HCT116 (cell line): ENCODE results near the gene CDIP1. TPM values are rescaled to one million over a fixed set of nuclear protein-coding genes. Genes with fewer than 3 reads are reported as not detected.
A peak's percentile ranks its signal among the peaks of the same experiment; 100 is the strongest.
"Not testable (repeated sequence)": the region's sequence is repeated elsewhere in the genome, so short reads cannot be mapped to it uniquely, and the experiment has no call there.

Experiments used
- ATAC-seq: fragments of 200-7000 bp; cut with Tn5 transposase; 2 replicates; pipeline ENCODE4 v1.9.1; 2020; ENCODE audit warnings: mild to moderate bottlenecking, moderate library complexity
- BruUV-seq: library from RNA; stranded (reverse); fragments of 400-500 nt; replicated peaks from 2 replicates; lab custom pipeline; 2021; lab: Mats Ljungman, UMichigan
- CTCF ChIA-PET: fragments of 300-600 bp; sonication (Branson Sonifier 250); formaldehyde crosslinking; loops from one replicate; lab custom pipeline; 2021; ENCODE audit warnings: antibody characterized with exemption; lab: Charles Lee
- POLR2A ChIA-PET: fragments of 300-600, 350-600 bp; sonication (Branson Sonifier 250); formaldehyde crosslinking; loops from one replicate; lab custom pipeline; 2021; ENCODE audit warnings: antibody characterized with exemption; lab: Charles Lee
- RAD21 ChIA-PET, 2 experiments: fragments of 300-600 bp; sonication (Branson Sonifier 250); formaldehyde crosslinking; loops; one replicate each; lab custom pipeline; 2023; ENCODE audit warnings: low total read pairs in 2 of 2; ENCODE audit not compliant: uncharacterized antibody in 2 of 2, unreplicated experiment in 2 of 2, low non-redundant PET in 1 of 2; lab: Charles Lee
- DNase-seq: peaks from one replicate; pipeline ENCODE4 v3.0.0-alpha.2; 2010; ENCODE audit warnings: low read depth, low spot score
- H2AFZ ChIP-seq: fragments of 200-600 bp; shearing (Covaris generic), sonication (generic); 2 replicates; pipeline ENCODE4 v1.6.1; 2017; ENCODE audit warnings: low read depth, mixed run types, mixed read lengths, antibody characterized with exemption, low read length; ENCODE audit not compliant: poor library complexity, severe bottlenecking
- H3K27ac ChIP-seq: 2 replicates; pipeline ENCODE4 v1.5.1; 2012; ENCODE audit warnings: low read depth, low read length
- H3K27me3 ChIP-seq: fragments of 200-600 bp; sonication (generic); 2 replicates; pipeline ENCODE4 v1.6.1; 2016; ENCODE audit warnings: mixed run types, low read length, mixed read lengths; ENCODE audit not compliant: insufficient read depth
- H3K36me3 ChIP-seq, 2 experiments: fragments of 200-500 bp in 1 of 2; fragments of 200-600 bp in 1 of 2; sonication (Bioruptor generic) in 1 of 2; sonication (generic) in 1 of 2; 2 replicates each; pipeline versions ENCODE4 v1.5.1 to v1.6.1; 2014 to 2016; ENCODE audit warnings: low read length in 2 of 2, inconsistent platforms in 1 of 2, mixed read lengths in 1 of 2, mixed run types in 1 of 2; ENCODE audit not compliant: insufficient read depth in 2 of 2, control insufficient read depth in 1 of 2
- H3K4me1 ChIP-seq, 2 experiments: fragments of 200-600 bp in 1 of 2; sonication (generic) in 1 of 2; 2 replicates each; pipeline versions ENCODE4 v1.5.1 to v1.6.1; 2012 to 2017; ENCODE audit warnings: low read length in 2 of 2, inconsistent platforms in 1 of 2, mild to moderate bottlenecking in 1 of 2, mixed read lengths in 1 of 2, mixed run types in 1 of 2, moderate library complexity in 1 of 2; ENCODE audit not compliant: insufficient read depth in 2 of 2, control insufficient read depth in 1 of 2
- H3K4me2 ChIP-seq: fragments of 200-600 bp; sonication (generic); 2 replicates; pipeline ENCODE4 v1.6.1; 2017; ENCODE audit warnings: mixed run types, low read length, mixed read lengths
- H3K4me3 ChIP-seq, 2 experiments: fragments of 200-600 bp in 1 of 2; sonication (generic) in 1 of 2; replicated peaks in 1 of 2; 2 replicates each; pipeline ENCODE4 v1.5.1; 2011 to 2016; ENCODE audit warnings: low read length in 2 of 2, control low read depth in 1 of 2, low read depth in 1 of 2, mild to moderate bottlenecking in 1 of 2, mixed read lengths in 1 of 2, mixed run types in 1 of 2
- H3K79me2 ChIP-seq: fragments of 200-600 bp; sonication (generic); 2 replicates; pipeline ENCODE4 v1.6.1; 2017; ENCODE audit warnings: mild to moderate bottlenecking, mixed run types, low read length, moderate library complexity, mixed read lengths; ENCODE audit not compliant: insufficient read depth
- H3K9ac ChIP-seq: fragments of 200-600 bp; sonication (generic); 2 replicates; pipeline ENCODE4 v1.6.1; 2016; ENCODE audit warnings: low read length, mixed read lengths
- H3K9me2 ChIP-seq: fragments of 200-600 bp; sonication (generic), shearing (Covaris generic); 2 replicates; pipeline ENCODE4 v1.6.1; 2017; ENCODE audit warnings: mixed run types, mild to moderate bottlenecking, moderate library complexity; ENCODE audit not compliant: insufficient read depth
- H3K9me3 ChIP-seq, 2 experiments: fragments of 200-500 bp in 1 of 2; fragments of 200-600 bp in 1 of 2; sonication (Bioruptor generic) in 1 of 2; sonication (generic) in 1 of 2; 2 replicates each; pipeline ENCODE4 v1.6.1; 2014 to 2017; ENCODE audit warnings: low read length in 2 of 2, mixed read lengths in 2 of 2, inconsistent platforms in 1 of 2, low read depth in 1 of 2, mild to moderate bottlenecking in 1 of 2, mixed run types in 1 of 2, moderate library complexity in 1 of 2; ENCODE audit not compliant: control insufficient read depth in 1 of 2, insufficient read depth in 1 of 2
- H4K20me1 ChIP-seq: fragments of 200-600 bp; sonication (generic), shearing (Covaris generic); 2 replicates; pipeline ENCODE4 v1.6.1; 2017; ENCODE audit warnings: mixed run types, mild to moderate bottlenecking, moderate library complexity; ENCODE audit not compliant: insufficient read depth
- EZH2phosphoT487 ChIP-seq: fragments of 200-600 bp; IDR thresholded peaks from 2 replicates; pipeline ENCODE4 v1.6.1; 2018; ENCODE audit warnings: antibody characterized with exemption, borderline replicate concordance
- JUND ChIP-seq: IDR thresholded peaks from 2 replicates; pipeline ENCODE4 v1.6.1; 2012
- intact Hi-C: fragments of 100-400 bp; cut with micrococcal nuclease; formaldehyde crosslinking; loops from 2 replicates; pipeline ENCODE4 v1.10.0; 2022
- total RNA-seq: library from RNA; stranded (reverse); gene quantifications from one replicate; pipeline ENCODE4 v1.2.1, GENCODE V29; 2021; ENCODE audit not compliant: unreplicated experiment
- TF ChIP-seq, protein P1 (sequence below): IDR thresholded peaks from 2 replicates; pipeline ENCODE4 v1.6.1; 2011; ENCODE audit warnings: mild to moderate bottlenecking, low read length, moderate library complexity; ENCODE audit not compliant: insufficient replicate concordance; ENCODE audit errors: extremely low read depth

The CDIP1 gene
- total RNA-seq, 1 experiment from 2014 or later = 7.2 TPM

- Histone ChIP-seq H3K4me1 (no peaks in the 10 kb centered on the region), H3K27me3 (no peaks in the 10 kb centered on the region), H3K27ac (no peak overlapping the region), H3K9ac (no peak overlapping the region), H4K20me1 (no peaks in the 10 kb centered on the region), H3K36me3 (no peaks in the 10 kb centered on the region), H3K4me2 (no peak overlapping the region), H3K79me2 (no peaks in the 10 kb centered on the region), H2AFZ (no peak overlapping the region), H3K9me2 (no peaks in the 10 kb centered on the region), H3K9me3 (no peaks in the 10 kb centered on the region), H3K4me3 (no peak overlapping the region)
- intact Hi-C loops = no loop called here
- ATAC-seq (0 out of 2 replicates have a peak, but pooled peaks have one; percentile 25), DNase-seq (no peak)
- TF ChIP-seq JUND = no peak
- TF ChIP-seq, protein P1, sequence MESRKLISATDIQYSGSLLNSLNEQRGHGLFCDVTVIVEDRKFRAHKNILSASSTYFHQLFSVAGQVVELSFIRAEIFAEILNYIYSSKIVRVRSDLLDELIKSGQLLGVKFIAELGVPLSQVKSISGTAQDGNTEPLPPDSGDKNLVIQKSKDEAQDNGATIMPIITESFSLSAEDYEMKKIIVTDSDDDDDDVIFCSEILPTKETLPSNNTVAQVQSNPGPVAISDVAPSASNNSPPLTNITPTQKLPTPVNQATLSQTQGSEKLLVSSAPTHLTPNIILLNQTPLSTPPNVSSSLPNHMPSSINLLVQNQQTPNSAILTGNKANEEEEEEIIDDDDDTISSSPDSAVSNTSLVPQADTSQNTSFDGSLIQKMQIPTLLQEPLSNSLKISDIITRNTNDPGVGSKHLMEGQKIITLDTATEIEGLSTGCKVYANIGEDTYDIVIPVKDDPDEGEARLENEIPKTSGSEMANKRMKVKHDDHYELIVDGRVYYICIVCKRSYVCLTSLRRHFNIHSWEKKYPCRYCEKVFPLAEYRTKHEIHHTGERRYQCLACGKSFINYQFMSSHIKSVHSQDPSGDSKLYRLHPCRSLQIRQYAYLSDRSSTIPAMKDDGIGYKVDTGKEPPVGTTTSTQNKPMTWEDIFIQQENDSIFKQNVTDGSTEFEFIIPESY = no peak
- TF ChIP-seq EZH2phosphoT487 = no peak
- ChIA-PET RAD21 (no interaction called here), POLR2A (no interaction called here), CTCF (interaction anchor here (1.1 to 1.3 kb wide), 2 partner anchors 11 to 26 kb away, joined by 4 to 6 read pairs; no protein-coding TSS in a partner anchor)
- no TSS peak for BruUV-seq
Observed at GRCh38 chr16:4574919-4575705, 36.5 kb upstream of the CDIP1 start.

DNA sequence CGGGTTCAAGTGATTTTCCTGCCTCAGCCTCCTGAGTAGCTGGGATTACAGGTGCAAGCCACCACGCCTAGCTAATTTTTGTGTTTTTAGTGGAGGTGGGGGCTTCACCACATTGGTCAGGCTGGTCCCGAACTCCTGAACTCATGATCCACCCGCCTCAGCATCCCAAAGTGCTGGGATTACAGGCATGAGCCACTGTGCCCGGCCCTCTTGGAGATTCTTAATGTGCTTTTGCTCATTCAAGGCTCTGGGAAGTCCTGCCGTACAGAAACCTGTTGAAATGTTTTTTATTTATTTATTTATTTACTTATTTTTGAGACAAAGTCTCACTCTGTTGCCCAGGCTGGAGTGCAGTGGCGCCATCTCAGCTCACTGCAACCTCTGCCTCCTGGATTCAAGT is 35.4 kb upstream of the CDIP1 start:
- POLR2A ChIA-PET, H4K20me1 ChIP-seq, H3K27me3 ChIP-seq, H2AFZ ChIP-seq, H3K9me2 ChIP-seq, H3K27ac ChIP-seq, ATAC-seq, H3K9ac ChIP-seq, H3K4me3 ChIP-seq, H3K4me1 ChIP-seq, H3K79me2 ChIP-seq, BruUV-seq, RAD21 ChIA-PET, DNase-seq, H3K9me3 ChIP-seq, H3K36me3 ChIP-seq, H3K4me2 ChIP-seq, intact Hi-C loops: not testable (repeated sequence)
- CTCF ChIA-PET = interaction anchor here (0.9 kb wide), 1 partner anchor 25 kb away, joined by 5 read pairs; no protein-coding TSS in a partner anchor
